ENCODE results near the gene UST.
"Not testable (repeated sequence)": the region's sequence is repeated elsewhere in the genome, so short reads cannot be mapped to it uniquely, and the experiment has no call there.

The UST gene

GRCh38 chr6:148852688-148853087, 105.9 kb downstream of the UST start:
- H3K4me3 ChIP-seq = no peak overlapping the region
- H3K27ac ChIP-seq = peak overlapping the region in 1 of 21 experiments; percentile 2

- H3K4me3 ChIP-seq, H3K27ac ChIP-seq: not testable (repeated sequence)
Observed at GRCh38 chr6:148853113-148853512, 106.3 kb downstream of the UST start.

GRCh38 chr6:148854096-148854495, 107.3 kb downstream of the UST start:
- Histone ChIP-seq H3K4me3 (no peak overlapping the region), H3K27ac (peak overlapping the region in 2 of 21 experiments; percentile 19 to 22)

GRCh38 chr6:148854992-148855391, 108.2 kb downstream of the UST start:
- peak overlapping the region in 1 of 21 experiments; percentile 39 for H3K27ac ChIP-seq
- no peak overlapping the region for H3K4me3 ChIP-seq

- no peak overlapping the region for H3K4me3 ChIP-seq
- peak overlapping the region in 2 of 21 experiments; percentile 3 to 19 for H3K27ac ChIP-seq
Observed at GRCh38 chr6:148855744-148856143, 108.9 kb downstream of the UST start.

GRCh38 chr6:148857798-148858390, 111.1 kb downstream of the UST start:
- H3K27ac ChIP-seq = peak overlapping the region in 3 of 21 experiments; percentile 4 to 22 (median 11)

GRCh38 chr6:148864132-148864531, 117.3 kb downstream of the UST start:
- not testable (repeated sequence) for H3K4me3 ChIP-seq, H3K27ac ChIP-seq

More at GRCh38 chr6:148857798-148858390, 111.1 kb downstream of the UST start:
- no peak overlapping the region for H3K4me3 ChIP-seq

- no peak overlapping the region for H3K27ac ChIP-seq
- H3K4me3 ChIP-seq = no peak overlapping the region
Observed at GRCh38 chr6:148864941-148865340, 118.1 kb downstream of the UST start.

- Histone ChIP-seq H3K27ac (no peak overlapping the region), H3K4me3 (no peak overlapping the region)
Observed at GRCh38 chr6:148866657-148867268, 119.9 kb downstream of the UST start.

- no peak overlapping the region for H3K27ac ChIP-seq
Observed at GRCh38 chr6:148867862-148868261, 121.0 kb downstream of the UST start.

GRCh38 chr6:148868314-148868713, 121.5 kb downstream of the UST start:
- H3K27ac ChIP-seq = peak overlapping the region in 1 of 21 experiments; percentile 22
- no peak overlapping the region for H3K4me3 ChIP-seq

More at GRCh38 chr6:148867862-148868261, 121.0 kb downstream of the UST start:
- no peak overlapping the region for H3K4me3 ChIP-seq

- H3K27ac ChIP-seq = peak overlapping the region in 1 of 21 experiments; percentile 22
- no peak overlapping the region for H3K4me3 ChIP-seq
Observed at GRCh38 chr6:148868901-148869300, 122.1 kb downstream of the UST start.

- no peak overlapping the region for H3K27ac ChIP-seq
- no peak overlapping the region for H3K4me3 ChIP-seq
Observed at GRCh38 chr6:148869585-148869984, 122.8 kb downstream of the UST start.

- no peak overlapping the region for H3K27ac ChIP-seq
- H3K4me3 ChIP-seq = no peak overlapping the region
Observed at GRCh38 chr6:148873154-148873553, 126.3 kb downstream of the UST start.

GRCh38 chr6:148873868-148874267, 127.0 kb downstream of the UST start:
- no peak overlapping the region for H3K27ac ChIP-seq
- H3K4me3 ChIP-seq = no peak overlapping the region

GRCh38 chr6:148874698-148875293, 128.0 kb downstream of the UST start:
- Histone ChIP-seq H3K27ac (no peak overlapping the region), H3K4me3 (no peak overlapping the region)

- no peak overlapping the region for H3K27ac ChIP-seq
- no peak overlapping the region for H3K4me3 ChIP-seq
Observed at GRCh38 chr6:148878683-148879082, 131.9 kb downstream of the UST start.

GRCh38 chr6:148880742-148881141, 133.9 kb downstream of the UST start:
- not testable (repeated sequence) for H3K4me3 ChIP-seq, H3K27ac ChIP-seq

- H3K27ac ChIP-seq = no peak overlapping the region
- no peak overlapping the region for H3K4me3 ChIP-seq
Observed at GRCh38 chr6:148881593-148882311, 134.9 kb downstream of the UST start.

- H3K27ac ChIP-seq = no peak overlapping the region
Observed at GRCh38 chr6:148883270-148883669, 136.4 kb downstream of the UST start.

GRCh38 chr6:148884461-148884860, 137.6 kb downstream of the UST start:
- H3K4me3 ChIP-seq = no peak overlapping the region
- no peak overlapping the region for H3K27ac ChIP-seq

More at GRCh38 chr6:148883270-148883669, 136.4 kb downstream of the UST start:
- H3K4me3 ChIP-seq = no peak overlapping the region
